COLO668 (cell line): Measurements from ENCODE around the gene POLR1D.

Source experiments
- DNase-seq: peaks from one replicate; lab custom pipeline; 2025; ENCODE audit not compliant: unreplicated experiment; lab: John Stamatoyannopoulos, UW

Gene POLR1D

GRCh38 chr13:27637289-27637626, 15.6 kb downstream of the POLR1D start:
- no peak for DNase-seq

- no peak for DNase-seq
Measured at GRCh38 chr13:27638001-27638400, 16.3 kb downstream of the POLR1D start.

DNA sequence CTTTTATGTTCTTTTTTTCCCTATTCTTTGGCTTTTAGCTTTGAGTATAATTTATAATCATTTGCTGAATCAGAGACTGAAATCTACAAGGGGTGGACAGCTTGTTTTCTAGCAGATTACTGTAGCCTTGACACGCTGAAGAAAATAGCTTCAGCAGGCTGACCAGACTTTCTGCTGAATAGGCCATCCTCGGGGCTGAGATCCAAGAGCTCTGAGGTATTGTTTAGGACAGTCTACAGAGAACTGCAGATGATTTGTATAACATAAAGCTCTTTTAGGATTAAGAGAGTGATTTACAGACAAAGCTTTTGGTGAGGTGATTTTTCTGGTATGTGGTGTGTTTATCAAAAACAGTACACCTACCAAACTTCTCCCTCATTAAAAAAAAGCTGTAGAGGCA, 16.8 kb downstream of the POLR1D start:
- DNase-seq, result no peak

- DNase-seq, result no peak
Measured at GRCh38 chr13:27639186-27639585, 17.5 kb downstream of the POLR1D start.

DNA sequence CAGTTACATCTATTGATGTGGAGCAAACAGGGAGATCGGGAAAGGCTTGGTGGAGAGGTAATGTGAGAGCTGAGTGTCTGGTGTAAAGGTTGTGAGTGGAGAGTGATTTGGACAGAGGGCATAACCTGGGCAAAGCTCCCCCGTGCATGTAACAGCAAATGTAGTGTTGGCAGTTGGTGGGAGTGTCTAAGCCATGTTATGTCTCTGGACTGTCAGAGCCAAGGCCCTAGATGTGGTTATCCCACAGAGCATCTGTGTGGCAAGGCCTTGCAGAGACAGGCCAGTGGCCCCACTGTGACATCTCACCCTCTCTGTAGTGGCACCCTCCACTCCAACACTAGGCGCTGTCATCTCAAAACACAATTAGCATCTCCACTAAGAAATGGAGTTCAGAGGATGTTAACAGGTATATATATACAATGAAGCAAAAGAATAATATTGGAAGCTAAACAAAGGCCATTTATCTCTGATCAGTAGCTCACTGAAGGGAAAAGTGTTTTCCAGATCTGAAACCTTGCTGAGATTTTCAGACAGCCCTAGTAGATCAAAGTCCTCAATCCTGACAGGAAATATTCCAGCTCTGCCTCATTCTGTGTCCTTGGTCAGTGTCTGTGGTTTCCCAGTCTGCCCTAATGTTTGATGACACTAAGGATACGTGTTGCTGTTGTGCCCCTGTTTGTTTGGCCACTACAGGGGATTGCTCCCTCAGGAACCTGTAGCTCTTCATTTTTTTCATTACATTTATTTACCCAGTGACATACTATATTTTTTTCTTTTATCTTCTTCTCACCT, 20.2 kb downstream of the POLR1D start:
- DNase-seq, result no peak

- no peak for DNase-seq
Measured at GRCh38 chr13:27643334-27644132, 21.8 kb downstream of the POLR1D start.

DNA sequence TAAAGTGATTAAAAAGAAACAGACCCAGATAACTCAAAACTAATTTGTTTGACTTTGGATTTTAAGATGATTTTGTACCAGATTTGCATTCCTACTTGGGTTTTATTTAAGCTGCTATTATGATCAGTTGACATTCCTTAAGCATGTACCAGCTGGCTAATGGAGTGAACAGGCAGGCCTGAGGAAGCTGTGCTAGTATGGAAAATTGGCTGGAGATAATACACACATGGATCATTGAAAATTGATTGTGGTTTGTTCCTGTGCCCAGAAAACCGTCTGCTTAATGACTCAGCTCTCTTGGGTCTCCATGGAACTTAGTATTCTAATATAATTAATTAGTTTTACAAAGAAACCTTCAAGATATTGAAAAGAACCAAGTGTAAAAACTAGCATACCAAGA, 22.6 kb downstream of the POLR1D start:
- DNase-seq, result no peak

GRCh38 chr13:27650312-27650711, 28.6 kb downstream of the POLR1D start:
- DNase-seq, result no peak

- DNase-seq, result no peak
Measured at GRCh38 chr13:27654059-27654458, 32.4 kb downstream of the POLR1D start.

- DNase-seq, result no peak
Measured at GRCh38 chr13:27654816-27655215, 33.1 kb downstream of the POLR1D start.

- no peak for DNase-seq
Measured at GRCh38 chr13:27657724-27658123, 36.0 kb downstream of the POLR1D start.

GRCh38 chr13:27658546-27658945, 36.9 kb downstream of the POLR1D start:
- DNase-seq, result no peak

GRCh38 chr13:27659145-27659865, 37.6 kb downstream of the POLR1D start:
- no peak for DNase-seq

- DNase-seq, result no peak
Measured at GRCh38 chr13:27660511-27660910, 38.8 kb downstream of the POLR1D start.

- DNase-seq, result no peak
Measured at GRCh38 chr13:27661017-27661416, 39.3 kb downstream of the POLR1D start.

DNA sequence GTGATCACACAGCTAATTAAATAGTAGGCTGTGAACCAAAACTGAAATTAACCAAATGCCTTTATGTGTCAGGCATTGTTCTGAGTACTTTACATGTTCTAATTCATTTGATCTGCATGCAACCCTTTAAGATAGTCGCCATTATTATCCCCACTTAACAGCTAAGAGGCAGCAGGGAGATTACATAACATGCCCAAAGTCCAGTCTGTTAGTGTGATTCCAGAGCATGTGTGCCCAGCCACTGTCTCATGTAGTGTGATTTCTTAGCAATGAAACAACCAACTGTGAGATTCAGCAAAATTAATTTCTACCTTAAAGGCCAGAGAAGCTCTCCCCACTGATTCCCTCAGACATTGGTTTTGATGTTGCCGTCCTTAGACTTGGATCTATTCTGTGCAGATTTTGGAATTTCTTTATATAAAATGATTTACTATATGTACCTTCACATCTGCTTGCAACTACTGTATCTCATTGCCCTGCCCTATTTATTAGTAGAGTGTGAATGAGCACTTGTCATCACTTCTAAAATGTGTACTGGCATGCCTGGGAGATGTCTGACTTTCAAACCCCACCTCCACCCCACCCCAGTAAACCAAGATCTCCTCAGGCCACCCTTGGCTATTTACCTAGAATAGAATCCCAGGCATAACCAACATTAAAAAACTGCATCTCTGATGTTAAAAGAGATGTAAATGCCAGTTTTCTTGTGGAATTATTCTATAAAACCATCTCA, 41.2 kb downstream of the POLR1D start:
- DNase-seq, result no peak

DNA sequence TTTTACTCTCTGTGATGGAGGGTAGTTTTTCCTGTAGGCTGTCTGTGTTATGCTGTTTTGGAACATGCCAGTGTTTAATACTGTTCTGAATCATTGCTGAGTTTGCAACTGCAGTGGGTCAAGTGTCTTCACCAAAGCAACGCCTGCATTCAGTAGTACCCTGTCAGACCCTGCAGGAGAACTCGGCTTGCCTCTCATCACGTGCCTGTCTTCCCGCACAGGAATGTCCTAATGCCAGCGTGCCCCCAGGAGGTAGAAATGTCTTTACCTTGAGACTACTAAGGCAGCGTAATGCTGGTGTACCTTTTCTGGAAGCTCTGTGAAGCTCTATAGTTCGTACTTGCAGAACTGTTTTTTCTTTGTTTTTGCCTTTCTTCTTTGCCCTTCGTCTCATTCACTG, 42.3 kb downstream of the POLR1D start:
- DNase-seq, result no peak

- no peak for DNase-seq
Measured at GRCh38 chr13:27665333-27665732, 43.6 kb downstream of the POLR1D start.

DNA sequence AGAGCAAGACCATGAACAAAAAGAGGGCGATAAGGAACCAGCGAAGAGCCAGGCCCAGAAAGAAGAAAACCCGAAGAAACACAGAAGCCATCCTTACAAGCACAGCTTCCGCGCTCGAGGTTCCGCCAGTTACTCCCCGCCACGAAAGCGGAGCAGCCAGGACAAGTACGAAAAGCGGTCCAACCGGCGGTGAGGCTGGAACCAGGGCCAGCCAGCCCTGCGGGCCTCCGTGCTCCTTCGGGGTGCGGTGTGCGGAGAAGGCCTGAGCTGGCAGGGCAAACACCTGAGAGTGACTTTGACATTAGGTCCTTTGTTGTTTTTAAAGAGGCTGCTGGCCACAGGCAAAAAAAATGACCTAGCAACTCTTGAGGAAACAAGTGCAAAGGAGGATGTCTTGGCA, 44.1 kb downstream of the POLR1D start:
- no peak for DNase-seq

DNA sequence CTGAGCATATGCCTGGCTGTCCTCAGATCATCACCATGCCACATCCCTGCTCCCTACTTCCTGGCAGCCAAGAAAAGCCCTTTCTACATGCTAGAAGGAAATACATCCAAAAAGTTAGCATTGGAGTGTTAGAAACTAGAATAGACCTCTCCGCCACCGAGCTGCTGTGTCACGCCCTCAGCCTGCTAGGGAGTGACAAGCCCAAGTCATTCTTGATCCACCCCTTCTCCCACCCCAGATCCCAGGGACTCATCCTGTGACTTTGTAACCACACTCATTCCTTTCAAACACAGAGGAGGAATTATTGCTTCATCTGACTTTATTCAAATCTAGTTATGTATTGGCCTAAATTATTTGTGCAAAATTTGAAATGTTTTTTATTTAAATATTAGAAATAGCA, 45.3 kb downstream of the POLR1D start:
- DNase-seq, result no peak

- no peak for DNase-seq
Measured at GRCh38 chr13:27667946-27668345, 46.3 kb downstream of the POLR1D start.
